Measurements from ENCODE around the gene C6orf58.

GRCh38 chr6:127567476-127567875 is 9.5 kb upstream of the C6orf58 start:
- TF ChIP-seq CTCF (IDR thresholded peaks at IDR 0.05 in 4 of 5, conservative IDR thresholded peaks at IDR 0.05 in 1 of 5) (no peak), POLR2A (IDR thresholded peaks at IDR 0.05) (no peak)
